ENCODE results near the gene C10orf105. TPM values are rescaled to one million over a fixed set of nuclear protein-coding genes. Genes with fewer than 3 reads are reported as not detected.

Gene C10orf105
- polyA plus RNA-seq, 1 donor: 0.06 TPM

- DNase-seq (ENCODE audit: low read depth): no peak
Measured at GRCh38 chr10:71737001-71737833, 17.6 kb upstream of the C10orf105 start.

- DNase-seq (ENCODE audit: low read depth): no peak
Measured at GRCh38 chr10:71736570-71736952, 17.0 kb upstream of the C10orf105 start.

- DNase-seq (ENCODE audit: low read depth): no peak
Measured at GRCh38 chr10:71735709-71736569, 16.4 kb upstream of the C10orf105 start.

GRCh38 chr10:71734797-71735196 lies 15.2 kb upstream of the C10orf105 start:
- DNase-seq (ENCODE audit: low read depth): no peak

- DNase-seq (ENCODE audit: low read depth): no peak
Measured at GRCh38 chr10:71731791-71732190, 12.2 kb upstream of the C10orf105 start.

GRCh38 chr10:71729161-71729636 lies 9.6 kb upstream of the C10orf105 start:
- no peak for DNase-seq (ENCODE audit: low read depth)

- no peak for DNase-seq (ENCODE audit: low read depth)
Measured at GRCh38 chr10:71727738-71728737, 8.5 kb upstream of the C10orf105 start.

GRCh38 chr10:71727105-71727737 lies 7.6 kb upstream of the C10orf105 start:
- DNase-seq (ENCODE audit: low read depth): no peak

GRCh38 chr10:71726580-71727104 lies 7.1 kb upstream of the C10orf105 start:
- no peak for DNase-seq (ENCODE audit: low read depth)

GRCh38 chr10:71725998-71726579 lies 6.5 kb upstream of the C10orf105 start:
- no peak for DNase-seq (ENCODE audit: low read depth)

- no peak for DNase-seq (ENCODE audit: low read depth)
Measured at GRCh38 chr10:71725249-71725648, 5.7 kb upstream of the C10orf105 start.

- DNase-seq (ENCODE audit: low read depth): no peak
Measured at GRCh38 chr10:71724539-71724938, 5.0 kb upstream of the C10orf105 start.

GRCh38 chr10:71723311-71723710 lies 3.7 kb upstream of the C10orf105 start:
- DNase-seq (ENCODE audit: low read depth): no peak

GRCh38 chr10:71722849-71723248 lies 3.3 kb upstream of the C10orf105 start:
- DNase-seq (ENCODE audit: low read depth): no peak

- no peak for DNase-seq (ENCODE audit: low read depth)
Measured at GRCh38 chr10:71721313-71721712, 1.7 kb upstream of the C10orf105 start.

- DNase-seq (ENCODE audit: low read depth): no peak
Measured at GRCh38 chr10:71720288-71720687, 710 bp upstream of the C10orf105 start.

GRCh38 chr10:71719042-71719441 lies 536 bp downstream of the C10orf105 start:
- no peak for DNase-seq (ENCODE audit: low read depth)

- DNase-seq (ENCODE audit: low read depth): no peak
Measured at GRCh38 chr10:71718165-71718698, 1.3 kb downstream of the C10orf105 start.

GRCh38 chr10:71717551-71717951 lies 2.0 kb downstream of the C10orf105 start:
- DNase-seq (ENCODE audit: low read depth): no peak

GRCh38 chr10:71717056-71717455 lies 2.5 kb downstream of the C10orf105 start:
- DNase-seq (ENCODE audit: low read depth): no peak

Measured in forelimb muscle (tissue), 1 donor.